ENCODE measurements around the gene CRYZL1. TPM values are rescaled to one million over a fixed set of nuclear protein-coding genes. Genes with fewer than 3 reads are reported as not detected.

Gene CRYZL1
- total and polyA plus RNA-seq, 3 donors from 2014 or later, result 40.6 to 75.7 (median 73.2) TPM

DNA sequence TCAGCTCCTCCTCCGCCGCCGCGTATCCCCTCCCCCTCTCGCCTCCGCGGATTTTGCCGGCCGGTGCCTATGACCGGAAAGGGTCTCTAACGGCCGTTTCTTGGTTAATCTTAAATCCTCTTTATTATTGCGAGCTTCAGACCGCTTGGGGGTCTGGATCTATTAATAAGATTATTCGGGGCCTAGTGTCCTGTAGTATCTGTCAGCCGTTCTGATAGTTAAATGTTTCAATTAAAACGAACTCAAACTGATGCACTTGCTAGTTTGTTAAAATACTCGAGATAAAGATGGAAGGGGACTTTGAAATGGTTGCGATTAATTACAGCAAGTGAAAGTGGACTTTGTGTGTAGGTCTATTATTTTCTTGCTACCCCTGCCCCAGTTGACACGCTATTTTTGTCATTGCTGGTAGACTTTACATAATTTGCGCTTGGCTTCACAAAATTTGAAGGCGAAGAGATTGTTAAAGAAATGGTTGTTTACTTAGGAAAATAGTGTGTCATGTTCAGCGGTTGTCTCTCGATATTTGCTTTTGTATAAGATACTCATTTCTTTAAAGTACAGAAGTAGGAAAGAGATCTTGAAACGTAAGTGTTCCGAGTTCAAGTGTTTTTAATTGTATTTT, 97.9 kb downstream of the CRYZL1 start:
- peak overlapping the region; percentile 81 to 93 for H3K4me3 ChIP-seq
- peaks cover 6% of the 10 kb centered on the region for H3K4me1 ChIP-seq
- intact Hi-C loops (cut with DNase I; ENCODE audit: low total_unique reads), result no loop called here
- peak overlapping the region; percentile 97 to 99 for H3K27ac ChIP-seq
- H3K9me3 ChIP-seq, result no peaks in the 10 kb centered on the region
- H3K36me3 ChIP-seq (ENCODE audit: low read depth, missing control alignments), result peaks cover 4% of the 10 kb centered on the region
- WGBS, 2 donors, result 1% methylated on average over 26 of the region's 26 CpGs
- no peak for DNase-seq
- TF ChIP-seq, protein P1, sequence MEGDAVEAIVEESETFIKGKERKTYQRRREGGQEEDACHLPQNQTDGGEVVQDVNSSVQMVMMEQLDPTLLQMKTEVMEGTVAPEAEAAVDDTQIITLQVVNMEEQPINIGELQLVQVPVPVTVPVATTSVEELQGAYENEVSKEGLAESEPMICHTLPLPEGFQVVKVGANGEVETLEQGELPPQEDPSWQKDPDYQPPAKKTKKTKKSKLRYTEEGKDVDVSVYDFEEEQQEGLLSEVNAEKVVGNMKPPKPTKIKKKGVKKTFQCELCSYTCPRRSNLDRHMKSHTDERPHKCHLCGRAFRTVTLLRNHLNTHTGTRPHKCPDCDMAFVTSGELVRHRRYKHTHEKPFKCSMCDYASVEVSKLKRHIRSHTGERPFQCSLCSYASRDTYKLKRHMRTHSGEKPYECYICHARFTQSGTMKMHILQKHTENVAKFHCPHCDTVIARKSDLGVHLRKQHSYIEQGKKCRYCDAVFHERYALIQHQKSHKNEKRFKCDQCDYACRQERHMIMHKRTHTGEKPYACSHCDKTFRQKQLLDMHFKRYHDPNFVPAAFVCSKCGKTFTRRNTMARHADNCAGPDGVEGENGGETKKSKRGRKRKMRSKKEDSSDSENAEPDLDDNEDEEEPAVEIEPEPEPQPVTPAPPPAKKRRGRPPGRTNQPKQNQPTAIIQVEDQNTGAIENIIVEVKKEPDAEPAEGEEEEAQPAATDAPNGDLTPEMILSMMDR (IDR thresholded peaks at IDR 0.05), result no peak
- no peaks in the 10 kb centered on the region for H3K27me3 ChIP-seq

DNA sequence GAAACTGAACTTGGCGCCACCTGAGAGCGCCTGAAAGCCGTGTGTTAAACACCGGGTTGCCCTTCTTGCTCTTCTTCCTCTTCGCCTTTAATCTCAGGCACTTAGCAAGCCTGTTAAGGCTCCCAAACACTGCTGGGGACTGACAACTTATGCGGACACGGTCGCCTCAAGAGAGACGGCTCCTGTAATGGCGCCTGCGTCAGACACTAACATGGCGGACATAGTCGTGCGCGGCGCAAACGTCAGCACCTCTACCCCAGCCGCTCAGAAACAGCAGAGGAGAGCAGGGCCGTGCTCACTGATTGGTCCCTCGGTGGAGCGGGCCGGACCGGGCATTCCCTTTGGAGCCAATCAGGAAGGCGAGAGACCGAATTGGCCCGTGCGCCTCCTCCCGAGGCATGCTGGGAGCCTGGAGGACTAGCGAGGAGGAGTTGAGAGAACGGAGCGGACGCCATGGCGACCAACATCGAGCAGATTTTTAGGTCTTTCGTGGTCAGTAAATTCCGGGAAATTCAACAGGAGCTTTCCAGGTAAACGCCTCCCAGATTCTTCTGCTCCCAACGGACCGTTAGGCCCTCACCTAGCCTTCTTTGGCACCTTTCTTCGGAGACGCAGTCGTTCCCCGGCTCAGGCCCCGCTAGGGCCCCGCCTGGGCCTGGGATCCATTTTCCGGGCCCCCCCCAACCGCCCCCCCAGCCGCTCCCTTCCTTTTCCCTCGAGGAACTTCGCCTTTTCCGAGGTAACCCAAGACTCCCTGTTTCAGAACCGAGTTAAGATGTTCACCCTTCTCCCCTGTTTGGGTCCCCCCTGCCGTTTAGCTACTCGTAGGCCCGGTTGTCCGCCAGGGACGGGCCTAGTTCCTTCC, 98.7 kb downstream of the CRYZL1 start, which contains the start of gene SON:
TSS of gene SON (plus strand) at position 399 of the 865 bp plus-strand sequence. CDS start at position 454, 55 bp downstream.
- TF ChIP-seq, protein P1 (IDR thresholded peaks at IDR 0.05), result no peak
- peak; percentile 76 for TF ChIP-seq POLR2A (IDR thresholded peaks at IDR 0.05)
- peak; percentile 100 for DNase-seq
- no peaks in the 10 kb centered on the region for H3K9me3 ChIP-seq
- H3K4me3 ChIP-seq, result peak within 1 kb of the TSS; percentile 81 to 93
- intact Hi-C loops (cut with DNase I; ENCODE audit: low total_unique reads), result no loop called here
- H3K4me1 ChIP-seq, result peaks cover 6% of the 10 kb centered on the region
- peak within 1 kb of the TSS; percentile 97 to 99 for H3K27ac ChIP-seq
- peaks cover 4% of the 10 kb centered on the region for H3K36me3 ChIP-seq (ENCODE audit: low read depth, missing control alignments)
- H3K27me3 ChIP-seq, result no peaks in the 10 kb centered on the region
- WGBS, 2 donors, result 0 to 1% methylated on average over 27 to 56 of the region's 57 CpGs

DNA sequence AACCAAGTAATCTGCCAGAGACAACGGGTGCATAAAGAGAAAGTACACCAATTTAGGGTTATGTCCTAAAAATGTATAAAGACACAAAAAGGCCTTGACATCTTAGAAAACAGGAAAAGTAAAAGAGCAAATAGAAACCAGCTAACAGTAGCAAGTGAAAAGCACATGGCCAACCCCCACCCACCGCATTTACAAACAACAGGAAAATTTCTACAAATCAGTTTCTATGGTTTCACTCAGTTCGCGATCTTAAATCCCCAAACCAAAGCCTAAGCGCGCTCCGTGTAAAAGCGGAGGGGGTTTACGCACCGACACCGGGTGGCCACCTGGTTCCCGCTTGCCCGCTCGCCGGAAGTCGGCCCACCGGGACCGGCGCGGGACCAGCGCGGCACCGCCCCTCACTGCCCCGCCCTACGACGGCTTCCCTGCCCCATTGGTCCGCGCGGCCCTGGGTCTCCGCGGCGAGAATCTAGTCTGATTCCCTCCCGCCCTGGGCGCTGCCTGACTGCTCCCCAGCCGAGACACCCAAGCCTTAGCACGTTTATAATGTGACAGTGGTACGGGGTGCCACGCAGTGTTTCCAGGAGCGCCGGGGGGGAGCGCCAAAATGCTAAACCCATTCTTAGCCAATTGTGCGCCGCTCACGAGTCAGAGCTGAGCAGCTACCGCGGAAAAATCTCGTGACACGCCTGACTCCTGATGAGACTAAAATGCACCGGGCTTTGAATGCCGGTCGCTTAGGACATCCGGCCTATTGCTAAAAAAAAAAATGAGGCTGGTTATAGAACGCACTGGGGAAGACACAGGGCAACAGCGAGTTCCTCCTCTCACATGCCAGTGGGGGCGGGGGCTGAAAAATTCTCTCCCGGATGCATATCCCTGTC, 99.5 kb downstream of the CRYZL1 start, which contains the start of gene GART:
TSS of gene GART (minus strand) at position 362 of the 884 bp plus-strand sequence. CDS start 2,802 bp downstream, outside the sequence.
- peaks cover under 1% of the 10 kb centered on the region for H3K36me3 ChIP-seq (ENCODE audit: low read depth, missing control alignments)
- H3K9me3 ChIP-seq, result no peaks in the 10 kb centered on the region
- 0 to 2% methylated on average over 33 to 56 of the region's 56 CpGs for WGBS, 2 donors
- TF ChIP-seq POLR2A (IDR thresholded peaks at IDR 0.05), result peak; percentile 38
- TF ChIP-seq, protein P1 (IDR thresholded peaks at IDR 0.05), result no peak
- peak; percentile 88 for DNase-seq
- peak within 1 kb of the TSS; percentile 81 to 93 for H3K4me3 ChIP-seq
- H3K27me3 ChIP-seq, result no peaks in the 10 kb centered on the region
- peak within 1 kb of the TSS; percentile 97 to 99 for H3K27ac ChIP-seq
- intact Hi-C loops (cut with DNase I; ENCODE audit: low total_unique reads), result no loop called here
- H3K4me1 ChIP-seq, result peaks cover 6% of the 10 kb centered on the region

DNA sequence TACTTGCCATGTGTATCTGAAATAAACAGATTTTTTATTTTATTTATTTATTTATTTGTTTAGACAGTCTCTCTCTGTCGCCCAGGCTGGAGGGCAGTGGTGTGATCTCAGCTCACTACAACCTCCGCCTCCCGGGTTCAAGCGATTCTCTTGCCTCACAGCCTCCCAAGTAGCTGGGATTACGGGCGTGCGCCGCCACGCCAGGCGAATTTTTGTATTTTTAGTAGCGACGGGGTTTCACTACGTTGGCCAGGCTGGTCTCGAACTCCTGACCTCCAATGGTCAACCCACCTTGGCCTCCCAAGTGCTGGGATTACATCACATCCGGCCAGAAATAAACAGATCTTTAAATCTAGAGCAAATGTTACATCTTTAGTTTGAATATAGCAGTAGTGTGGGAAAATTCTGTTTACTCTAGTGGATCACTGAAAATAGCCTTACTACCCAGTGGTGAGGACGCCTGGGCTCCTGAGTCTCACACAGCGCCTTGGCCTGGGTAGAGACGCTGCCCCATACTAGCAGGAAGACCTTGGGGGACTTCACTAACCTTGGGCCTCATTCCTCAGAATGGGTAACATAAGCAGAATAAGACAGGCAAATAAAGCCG, 100.3 kb downstream of the CRYZL1 start:
- no peaks in the 10 kb centered on the region for H3K36me3 ChIP-seq (ENCODE audit: low read depth, missing control alignments)
- intact Hi-C loops (cut with DNase I; ENCODE audit: low total_unique reads), result no loop called here
- WGBS, 2 donors, result 39 to 40% methylated on average over 19 of the region's 19 CpGs
- TF ChIP-seq, protein P1 (IDR thresholded peaks at IDR 0.05), result no peak
- TF ChIP-seq POLR2A (IDR thresholded peaks at IDR 0.05), result no peak
- DNase-seq, result no peak
- no peaks in the 10 kb centered on the region for H3K27me3 ChIP-seq
- peaks cover 6% of the 10 kb centered on the region for H3K4me1 ChIP-seq
- H3K4me3 ChIP-seq, result peak overlapping the region; percentile 81 to 93
- H3K9me3 ChIP-seq, result no peaks in the 10 kb centered on the region
- peak overlapping the region; percentile 97 to 99 for H3K27ac ChIP-seq

Data from testis (tissue), 3 donors.